ENCODE data around the gene FHOD3. TPM values are rescaled to one million over a fixed set of nuclear protein-coding genes. Genes with fewer than 3 reads are reported as not detected.
"Not testable (repeated sequence)": the region's sequence is repeated elsewhere in the genome, so short reads cannot be mapped to it uniquely, and the experiment has no call there.

FHOD3 gene
- total and polyA plus RNA-seq, 11 donors, result 109 to 532 (median 262) TPM

DNA sequence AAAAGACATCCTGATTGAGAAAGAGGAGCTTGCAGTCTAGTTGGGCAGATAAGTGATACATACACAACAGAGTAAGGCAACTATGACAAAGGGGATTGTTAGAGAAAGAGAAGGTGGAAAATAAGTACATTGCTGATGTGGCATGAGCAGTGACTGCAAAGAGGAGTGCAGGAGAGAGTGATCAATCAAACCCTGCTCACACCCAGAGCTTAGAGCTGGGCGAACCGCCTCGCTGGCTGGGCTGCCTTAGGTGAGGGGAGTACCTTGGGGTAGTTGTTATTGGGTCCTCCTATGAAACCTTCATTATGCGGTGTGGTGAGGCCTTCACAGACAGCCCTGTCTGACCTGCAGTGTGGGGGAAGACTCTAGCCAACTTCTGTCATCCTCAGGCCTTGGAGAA is 161.7 kb downstream of the FHOD3 start:
- no peaks in the 10 kb centered on the region for H3K9me3 ChIP-seq
- no peak overlapping the region for H3K4me3 ChIP-seq
- H3K27me3 ChIP-seq, result no peaks in the 10 kb centered on the region
- TF ChIP-seq POLR2A (IDR thresholded peaks at IDR 0.05), result no peak
- no peak for ATAC-seq
- intact Hi-C loops (cut with DNase I), result loop anchor here in 1 of 10 donors (5.0 kb wide), 1 partner anchor 37 kb away; no protein-coding TSS in a partner anchor
- WGBS, 4 donors, result 82 to 90% (median 87%) methylated on average over 4 of the region's 4 CpGs
- peaks cover 0 to 54% (median 15%) of the 10 kb centered on the region in 12 donors for H3K4me1 ChIP-seq
- H3K27ac ChIP-seq, result peak overlapping the region in 11 of 12 donors; percentile 9 to 96 (median 78)
- DNase-seq, result no peak
- H3K36me3 ChIP-seq, result no peaks in the 10 kb centered on the region

DNA sequence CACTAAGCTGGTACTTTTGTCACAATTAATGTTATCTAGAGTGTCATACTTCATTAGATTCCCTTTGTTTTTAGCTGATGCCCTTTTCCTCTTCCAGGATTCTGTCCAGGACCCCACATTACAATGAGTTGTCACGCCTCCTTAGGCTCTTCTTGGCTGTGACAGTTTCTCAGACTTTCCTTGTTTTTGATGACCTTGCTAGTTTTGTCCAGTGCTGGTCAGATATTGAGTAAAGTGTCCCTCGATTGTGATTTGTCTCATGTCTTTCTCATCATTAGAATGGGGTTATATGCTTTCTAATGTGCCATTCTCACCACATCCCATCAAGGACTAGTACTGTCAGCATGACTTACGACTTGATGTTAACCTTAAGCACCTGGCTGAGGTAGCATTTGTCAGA is 162.3 kb downstream of the FHOD3 start:
- DNase-seq, result no peak

DNA sequence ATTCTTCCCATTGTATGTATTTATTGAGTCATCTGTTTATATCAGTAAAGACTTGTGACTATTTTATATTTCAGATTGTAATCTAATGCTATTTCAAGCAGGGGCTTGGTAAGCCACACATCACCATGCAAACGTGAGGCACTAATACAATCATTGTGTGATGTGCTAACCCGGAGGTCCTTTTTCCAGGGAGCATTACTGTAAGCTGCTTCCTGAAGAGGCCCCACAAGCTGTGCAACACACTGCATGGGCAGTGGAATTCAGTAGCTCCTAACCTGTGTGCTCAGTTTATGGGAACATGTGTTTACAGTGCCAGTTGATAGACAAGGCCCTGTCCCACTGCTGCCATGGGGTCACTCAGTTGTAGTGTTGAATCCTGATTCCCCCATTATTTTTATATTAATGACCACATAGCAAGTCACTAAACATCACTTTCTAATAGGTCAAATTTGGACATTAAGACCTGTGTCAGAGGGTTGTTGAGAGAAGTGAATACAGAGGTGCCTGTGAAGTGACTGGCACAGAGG is 162.9 kb downstream of the FHOD3 start:
- Histone ChIP-seq H3K27ac (peak overlapping the region in 10 of 12 donors; percentile 10 to 93 (median 78)), H3K36me3 (no peaks in the 10 kb centered on the region), H3K4me1 (peaks cover 0 to 59% (median 15%) of the 10 kb centered on the region in 12 donors), H3K27me3 (no peaks in the 10 kb centered on the region), H3K9me3 (no peaks in the 10 kb centered on the region), H3K4me3 (no peak overlapping the region)
- ATAC-seq (no peak), DNase-seq (no peak)
- WGBS, 4 donors, result 26 to 68% (median 49%) methylated on average over 2 of the region's 2 CpGs
- intact Hi-C loops (cut with DNase I), result loop anchor here in 6 of 10 donors (5.0 to 10.0 kb wide), 9 partner anchors 38 to 294 kb away; partner anchors contain the start of genes FHOD3 (in 2 of the 6) and MOCOS (in 1 of the 6)
- TF ChIP-seq, protein P1, sequence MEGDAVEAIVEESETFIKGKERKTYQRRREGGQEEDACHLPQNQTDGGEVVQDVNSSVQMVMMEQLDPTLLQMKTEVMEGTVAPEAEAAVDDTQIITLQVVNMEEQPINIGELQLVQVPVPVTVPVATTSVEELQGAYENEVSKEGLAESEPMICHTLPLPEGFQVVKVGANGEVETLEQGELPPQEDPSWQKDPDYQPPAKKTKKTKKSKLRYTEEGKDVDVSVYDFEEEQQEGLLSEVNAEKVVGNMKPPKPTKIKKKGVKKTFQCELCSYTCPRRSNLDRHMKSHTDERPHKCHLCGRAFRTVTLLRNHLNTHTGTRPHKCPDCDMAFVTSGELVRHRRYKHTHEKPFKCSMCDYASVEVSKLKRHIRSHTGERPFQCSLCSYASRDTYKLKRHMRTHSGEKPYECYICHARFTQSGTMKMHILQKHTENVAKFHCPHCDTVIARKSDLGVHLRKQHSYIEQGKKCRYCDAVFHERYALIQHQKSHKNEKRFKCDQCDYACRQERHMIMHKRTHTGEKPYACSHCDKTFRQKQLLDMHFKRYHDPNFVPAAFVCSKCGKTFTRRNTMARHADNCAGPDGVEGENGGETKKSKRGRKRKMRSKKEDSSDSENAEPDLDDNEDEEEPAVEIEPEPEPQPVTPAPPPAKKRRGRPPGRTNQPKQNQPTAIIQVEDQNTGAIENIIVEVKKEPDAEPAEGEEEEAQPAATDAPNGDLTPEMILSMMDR (IDR thresholded peaks at IDR 0.05), result no peak
- no peak for TF ChIP-seq POLR2A (IDR thresholded peaks at IDR 0.05)

More for the DNA sequence above, 162.3 kb downstream of the FHOD3 start:
- ATAC-seq, result no peak
- Histone ChIP-seq H3K9me3 (no peaks in the 10 kb centered on the region), H3K4me1 (peaks cover 0 to 60% (median 13%) of the 10 kb centered on the region in 12 donors), H3K36me3 (no peaks in the 10 kb centered on the region), H3K4me3 (no peak overlapping the region), H3K27ac (peak overlapping the region in 9 of 12 donors; percentile 10 to 93 (median 78)), H3K27me3 (no peaks in the 10 kb centered on the region)
- WGBS, 4 donors, result 49 to 58% (median 54%) methylated on average over 3 of the region's 3 CpGs
- TF ChIP-seq POLR2A (IDR thresholded peaks at IDR 0.05), result no peak
- TF ChIP-seq, protein P1 (IDR thresholded peaks at IDR 0.05), result no peak
- intact Hi-C loops (cut with DNase I), result loop anchor here in 6 of 10 donors (5.0 to 10.0 kb wide), 9 partner anchors 37 to 295 kb away; partner anchors contain the start of genes FHOD3 (in 2 of the 6) and MOCOS (in 1 of the 6)

DNA sequence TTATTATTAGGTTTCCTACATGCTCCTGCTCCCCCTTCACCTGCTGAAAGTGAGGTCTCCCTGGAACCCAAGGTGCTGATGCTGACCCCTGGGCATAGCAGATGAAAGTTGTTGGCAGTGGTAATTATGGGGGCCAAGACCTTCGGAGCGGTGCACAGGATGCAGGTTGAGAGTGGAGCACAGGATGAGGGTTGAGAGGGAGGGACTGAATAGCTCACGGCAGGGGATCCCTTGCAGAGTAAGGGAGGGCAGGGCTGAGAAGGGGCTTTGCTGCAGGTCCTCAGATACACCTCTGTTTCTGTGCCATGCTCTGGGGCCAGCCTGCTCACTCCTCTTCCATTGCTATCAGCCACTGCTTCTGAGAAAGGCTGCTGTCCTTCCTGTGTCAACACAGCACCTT is 163.3 kb downstream of the FHOD3 start:
- H3K4me1 ChIP-seq, result peaks cover 0 to 59% (median 19%) of the 10 kb centered on the region in 12 donors
- ATAC-seq (no peak), DNase-seq (no peak)
- H3K27me3 ChIP-seq, result no peaks in the 10 kb centered on the region
- TF ChIP-seq POLR2A (IDR thresholded peaks at IDR 0.05), result no peak
- H3K36me3 ChIP-seq, result no peaks in the 10 kb centered on the region
- H3K9me3 ChIP-seq, result no peaks in the 10 kb centered on the region
- intact Hi-C loops (cut with DNase I), result loop anchor here in 6 of 10 donors (5.0 to 10.0 kb wide), 9 partner anchors 39 to 294 kb away; partner anchors contain the start of genes FHOD3 (in 2 of the 6) and MOCOS (in 1 of the 6)
- H3K27ac ChIP-seq, result peak overlapping the region in 10 of 12 donors; percentile 16 to 93 (median 66)
- WGBS, 4 donors, result 51 to 61% (median 56%) methylated on average over 3 of the region's 3 CpGs
- H3K4me3 ChIP-seq, result no peak overlapping the region

DNA sequence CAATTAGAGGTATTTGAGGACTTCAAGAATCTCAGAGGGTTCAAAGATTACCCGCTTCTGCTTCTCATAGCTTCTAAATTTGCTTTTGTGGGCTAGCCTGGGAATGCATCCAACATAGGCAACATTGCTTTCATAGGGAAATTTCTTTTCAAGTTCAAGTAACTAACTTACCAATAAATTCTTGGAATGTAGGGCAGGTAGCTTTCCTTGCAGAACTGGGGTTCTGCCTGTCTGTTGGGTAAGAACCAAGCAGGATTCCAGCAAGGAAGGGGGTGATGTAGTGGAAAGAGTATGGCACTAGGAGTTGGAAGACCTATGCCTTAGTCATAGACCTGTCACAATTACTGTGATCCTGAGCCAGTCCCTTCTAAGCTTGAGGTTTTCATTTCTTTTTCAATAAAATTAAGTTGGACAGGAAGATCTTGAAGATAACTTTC is 164.1 kb downstream of the FHOD3 start:
- DNase-seq (no peak), ATAC-seq (no peak)
- peak overlapping the region in 7 of 12 donors; percentile 16 to 93 (median 78) for H3K27ac ChIP-seq
- no peaks in the 10 kb centered on the region for H3K9me3 ChIP-seq
- no peaks in the 10 kb centered on the region for H3K36me3 ChIP-seq
- H3K27me3 ChIP-seq, result no peaks in the 10 kb centered on the region
- peaks cover 0 to 59% (median 21%) of the 10 kb centered on the region in 12 donors for H3K4me1 ChIP-seq
- TF ChIP-seq POLR2A (IDR thresholded peaks at IDR 0.05), result no peak
- TF ChIP-seq, protein P1 (IDR thresholded peaks at IDR 0.05), result no peak
- no peak overlapping the region for H3K4me3 ChIP-seq
- WGBS, 4 donors, result 44 to 83% (median 68%) methylated on average over 1 of the region's 1 CpG
- intact Hi-C loops (cut with DNase I), result loop anchor here in 6 of 10 donors (5.0 to 10.0 kb wide), 9 partner anchors 39 to 293 kb away; partner anchors contain the start of genes FHOD3 (in 2 of the 6) and MOCOS (in 1 of the 6)

DNA sequence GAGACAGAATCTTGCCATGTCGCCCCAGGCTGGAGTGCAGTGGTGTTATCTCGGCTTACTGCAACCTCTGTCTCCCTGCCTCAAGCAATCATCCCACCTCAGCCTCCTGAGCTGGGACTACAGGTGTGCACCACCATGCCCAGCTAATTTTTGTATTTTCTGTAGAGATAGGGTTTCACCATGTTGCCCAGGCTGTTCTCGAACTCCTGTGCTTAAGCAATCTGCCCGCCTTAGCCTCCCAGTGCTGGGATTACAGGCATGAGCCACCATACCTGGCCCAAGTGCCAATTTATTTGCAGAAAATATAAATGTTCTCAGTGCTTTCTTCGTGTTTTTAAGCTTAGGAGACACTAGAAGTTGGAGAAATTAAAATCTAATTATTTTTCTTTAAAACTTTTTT is 166.0 kb downstream of the FHOD3 start:
- intact Hi-C loops (cut with DNase I), result loop anchor here in 6 of 10 donors (5.0 to 10.0 kb wide), 9 partner anchors 41 to 291 kb away; partner anchors contain the start of genes FHOD3 (in 2 of the 6) and MOCOS (in 1 of the 6)
- WGBS, 4 donors, result 76 to 85% (median 82%) methylated on average over 5 of the region's 5 CpGs
- not testable (repeated sequence) for ATAC-seq, DNase-seq, H3K36me3 ChIP-seq, H3K27me3 ChIP-seq, H3K4me3 ChIP-seq, H3K9me3 ChIP-seq
- Histone ChIP-seq H3K27ac (peak overlapping the region in 11 of 12 donors; percentile 23 to 97 (median 79)), H3K4me1 (peaks cover 0 to 60% (median 24%) of the 10 kb centered on the region in 12 donors)
